DMS79 treated with DMSO at 0.1 percent for 48 hours (cell line): ENCODE results near the gene UBE3A.

Source experiments
- DNase-seq: peaks from one replicate; lab custom pipeline; 2025; lab: John Stamatoyannopoulos, UW

Gene UBE3A

DNA sequence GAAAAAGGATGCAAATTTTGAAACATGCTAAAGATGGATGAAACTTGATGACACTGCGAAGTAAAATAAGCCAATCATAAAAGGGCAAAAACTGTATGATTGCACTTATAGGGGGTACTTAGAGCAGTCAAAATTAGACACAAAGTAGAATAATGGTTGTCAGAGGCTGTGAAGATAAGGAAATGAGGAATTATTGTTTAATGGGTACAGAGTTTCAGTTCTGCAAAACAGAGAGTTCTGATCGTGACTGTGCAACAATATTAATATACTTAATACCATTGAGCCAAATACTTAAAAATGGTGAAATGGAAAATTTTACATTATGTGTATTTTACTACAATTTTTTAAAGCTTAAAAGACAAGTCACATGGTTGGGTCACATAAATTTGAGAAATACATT is 35.1 kb downstream of the UBE3A start:
- no peak for DNase-seq

DNA sequence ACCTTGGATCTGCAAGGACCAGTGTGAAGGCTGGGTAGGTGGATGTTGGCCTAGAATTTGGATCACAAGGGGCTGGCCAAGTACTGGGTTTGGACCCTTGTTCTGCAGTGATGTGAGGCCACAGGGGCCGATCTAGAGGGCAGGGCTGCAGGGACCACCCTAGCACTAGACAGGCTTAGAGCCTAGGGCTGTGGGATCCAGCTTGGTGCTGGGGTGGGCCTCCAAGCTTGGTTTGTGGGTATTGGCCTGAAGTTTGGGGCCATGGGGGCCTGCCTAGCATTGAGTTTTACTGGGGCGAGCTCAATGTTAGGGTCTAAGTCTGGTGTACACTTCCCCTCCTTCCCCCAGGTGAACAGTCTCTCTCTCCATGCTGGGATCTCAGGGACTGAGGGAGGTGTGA is 36.5 kb downstream of the UBE3A start:
- DNase-seq: no peak

DNA sequence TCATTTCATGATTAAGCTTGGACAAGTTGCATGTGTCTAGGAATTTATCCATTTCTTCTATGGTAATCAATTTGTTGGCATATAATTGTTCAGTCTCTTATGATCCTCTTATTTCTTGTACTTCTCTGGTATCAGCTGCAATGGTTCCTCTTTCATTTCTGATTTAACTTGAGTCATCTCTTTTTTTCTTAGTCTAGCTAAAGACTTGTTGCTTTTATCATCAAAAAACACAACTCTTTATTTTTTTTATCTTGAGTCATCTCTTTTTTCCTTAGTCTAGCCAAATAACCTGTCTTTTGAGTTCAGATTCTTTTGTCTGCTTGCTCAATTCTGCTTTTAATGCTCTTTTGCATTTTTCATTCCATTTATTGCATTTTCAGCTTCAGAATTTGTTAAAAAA is 37.3 kb downstream of the UBE3A start:
- DNase-seq: no peak

DNA sequence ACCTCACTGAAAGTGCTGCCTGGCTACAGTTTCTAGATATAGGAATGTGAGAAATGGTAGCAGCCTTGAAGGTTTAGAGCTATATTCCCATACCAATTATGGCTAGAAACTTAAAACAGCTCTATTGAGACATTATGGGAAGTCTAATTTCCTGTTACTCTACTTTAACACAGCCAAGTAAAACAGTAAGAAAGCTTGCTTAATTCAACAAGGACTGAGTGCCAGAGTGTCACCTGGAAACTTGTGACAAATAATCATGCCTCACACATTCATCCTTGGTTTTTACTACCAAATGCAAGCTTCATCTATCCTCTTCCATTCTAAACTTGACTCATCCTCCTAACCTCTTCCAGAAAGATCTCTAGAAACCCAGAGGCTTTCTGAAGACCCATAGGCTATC is 41.7 kb downstream of the UBE3A start:
- DNase-seq: no peak

DNA sequence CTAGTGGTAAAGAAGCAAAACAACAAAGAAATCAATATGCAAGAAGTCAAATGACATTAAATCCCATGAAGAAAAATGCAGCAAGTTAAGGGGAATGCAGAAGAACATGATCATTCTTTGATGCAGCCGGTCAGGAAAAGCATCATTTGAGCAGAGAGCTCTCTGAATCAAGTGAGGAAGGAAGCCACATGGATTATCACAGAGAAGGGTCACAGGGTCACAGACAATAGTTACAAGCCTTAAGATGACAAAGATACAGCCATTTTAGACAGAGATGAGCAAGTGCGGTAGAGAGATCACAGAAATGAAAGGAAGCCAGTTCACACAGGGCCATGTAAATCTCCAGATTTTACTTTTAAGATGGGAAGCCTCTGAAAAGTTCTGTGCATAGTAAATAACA is 43.9 kb downstream of the UBE3A start:
- DNase-seq: no peak

DNA sequence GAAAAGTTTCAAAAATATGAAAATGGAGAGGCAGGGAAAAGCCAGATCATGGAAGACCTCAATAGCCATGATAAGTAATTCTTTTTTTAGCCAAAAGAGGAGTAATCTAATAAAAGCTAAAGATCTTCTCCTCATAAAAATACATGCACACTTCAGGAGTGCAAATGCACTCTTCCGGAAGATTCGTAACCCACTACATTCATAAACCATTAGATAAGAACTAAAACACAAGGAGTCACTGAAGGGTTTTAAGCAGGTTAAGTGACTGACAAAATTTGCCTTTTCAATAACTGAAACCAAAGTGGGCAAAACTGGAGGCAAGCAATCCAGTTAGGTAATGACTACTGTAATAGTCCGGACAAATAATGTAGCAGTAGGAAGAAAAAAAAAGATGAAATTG is 46.0 kb downstream of the UBE3A start:
- DNase-seq: no peak

DNA sequence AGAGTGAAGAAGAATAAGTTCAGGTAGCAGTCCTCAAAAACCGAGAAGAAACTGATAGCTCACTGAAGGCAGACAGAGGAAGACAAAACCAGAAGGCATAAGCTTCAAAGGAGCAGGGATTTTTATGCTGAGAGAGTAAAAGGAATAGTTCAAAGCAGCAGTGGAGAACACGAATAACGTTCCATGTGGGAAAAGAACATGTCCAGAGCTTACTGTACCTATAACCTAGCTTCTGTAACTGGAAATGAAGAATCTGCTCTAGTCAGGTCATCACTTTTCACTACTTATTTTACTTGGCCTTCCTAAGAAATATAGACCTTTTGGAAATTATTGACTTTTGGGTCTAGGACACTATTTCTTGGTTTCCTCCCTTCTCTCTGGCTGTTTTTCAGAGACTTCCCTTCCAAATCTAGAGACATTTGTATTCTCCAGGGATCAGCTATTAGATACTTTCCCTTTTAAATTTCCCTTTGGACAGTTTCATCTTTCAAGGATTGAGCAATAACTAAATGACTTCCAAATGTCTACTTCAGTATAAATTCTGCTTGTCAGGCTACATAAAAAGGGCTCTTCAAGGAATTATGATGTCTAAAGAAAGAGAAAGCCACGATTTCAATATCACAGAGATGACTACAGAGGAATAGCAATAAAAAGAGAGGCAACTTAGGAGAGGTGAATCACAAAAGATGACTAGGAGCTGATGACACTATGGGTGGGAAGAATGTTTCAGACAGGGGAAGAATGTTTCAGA is 46.7 kb downstream of the UBE3A start:
- no peak for DNase-seq

DNA sequence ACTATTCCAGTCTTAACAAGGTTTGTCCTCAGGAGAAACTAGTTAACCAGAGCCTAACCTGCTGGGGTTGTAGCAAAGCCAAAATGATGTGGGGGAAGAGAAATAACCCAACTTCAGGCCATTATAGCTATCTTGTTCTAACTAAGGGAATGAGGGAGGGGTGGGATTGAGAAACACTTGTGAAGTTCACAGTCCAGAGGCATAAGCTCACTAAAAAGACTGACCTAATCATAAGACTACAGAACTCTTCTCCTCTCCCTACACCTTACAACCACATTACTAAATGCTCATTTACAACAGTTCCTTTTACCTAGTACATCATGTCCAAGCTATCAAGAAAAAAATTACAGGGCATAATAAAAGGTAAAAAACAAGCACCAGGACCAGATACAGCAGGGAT is 52.8 kb downstream of the UBE3A start:
- no peak for DNase-seq

DNA sequence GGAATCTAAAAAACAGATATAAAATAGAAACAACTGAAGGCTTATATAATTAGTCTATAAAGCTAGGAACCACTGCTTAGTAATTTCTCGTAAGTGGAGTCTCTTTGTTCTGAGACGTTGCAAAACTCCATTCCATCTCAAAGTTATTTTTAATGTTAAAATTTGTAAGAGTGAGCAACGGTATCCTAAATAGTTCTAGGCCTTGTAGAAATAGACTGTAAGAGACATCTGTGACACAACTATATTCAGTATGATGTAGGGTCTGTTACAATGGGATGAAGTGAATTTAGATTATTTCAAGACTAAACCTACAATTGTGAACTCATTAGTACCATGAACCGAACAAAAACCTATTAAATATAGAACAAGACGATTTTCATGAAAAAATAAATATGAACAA is 57.2 kb downstream of the UBE3A start:
- no peak for DNase-seq

DNA sequence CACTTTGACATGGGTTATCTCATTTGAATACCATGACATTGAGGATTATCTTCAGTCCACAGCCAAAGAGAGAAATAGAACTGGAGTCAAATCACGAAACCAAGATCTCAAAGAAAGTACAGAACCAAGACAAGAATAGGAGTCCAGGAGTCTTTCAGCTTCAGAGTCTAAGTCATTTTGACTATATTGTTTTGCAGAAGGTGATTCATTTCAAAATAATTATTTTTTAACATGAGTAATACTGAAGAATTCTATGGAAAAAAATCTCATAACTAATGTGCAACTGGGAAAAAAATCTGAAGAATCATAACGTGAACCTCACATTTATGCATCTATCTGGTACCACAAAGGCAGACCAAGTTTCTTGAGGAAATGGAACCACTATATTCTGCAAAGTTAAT is 60.3 kb downstream of the UBE3A start:
- no peak for DNase-seq

DNA sequence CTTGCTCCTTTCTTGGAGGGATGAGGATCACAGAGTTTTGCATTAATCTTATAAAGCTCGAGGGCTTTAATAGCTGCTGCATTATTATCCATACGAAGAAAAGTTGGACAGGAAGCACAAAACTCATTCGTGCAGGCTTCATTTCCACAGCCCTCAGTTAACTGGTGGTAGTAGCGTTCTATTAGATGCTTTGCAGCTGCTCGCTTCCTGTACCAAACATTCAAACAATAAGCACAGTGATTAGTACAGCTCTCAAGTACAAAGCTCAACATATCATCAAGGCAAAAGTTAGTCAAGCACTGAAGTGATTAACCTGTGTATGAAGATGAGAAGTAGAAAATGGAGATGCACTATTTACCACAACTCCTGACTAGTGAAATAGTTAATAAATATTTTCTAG is 63.3 kb downstream of the UBE3A start:
- no peak for DNase-seq

DNA sequence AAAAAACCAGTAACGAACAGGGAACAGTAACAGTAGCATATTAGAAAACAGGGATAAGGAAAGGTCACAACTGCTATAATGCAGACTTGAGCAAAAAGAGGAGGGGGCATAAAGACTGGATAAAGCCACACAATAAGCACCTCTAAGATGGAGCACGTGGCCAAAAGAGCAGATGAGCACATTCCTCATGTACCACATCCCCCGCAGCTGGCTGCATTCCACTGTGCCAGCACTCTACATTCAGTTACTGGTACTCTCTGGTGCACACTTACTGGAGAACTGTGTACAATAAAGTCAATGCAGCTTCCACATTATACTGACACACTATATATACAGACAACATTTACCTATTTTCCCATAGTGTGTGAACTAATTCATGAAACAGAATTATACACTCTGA is 64.7 kb downstream of the UBE3A start:
- DNase-seq: no peak

DNA sequence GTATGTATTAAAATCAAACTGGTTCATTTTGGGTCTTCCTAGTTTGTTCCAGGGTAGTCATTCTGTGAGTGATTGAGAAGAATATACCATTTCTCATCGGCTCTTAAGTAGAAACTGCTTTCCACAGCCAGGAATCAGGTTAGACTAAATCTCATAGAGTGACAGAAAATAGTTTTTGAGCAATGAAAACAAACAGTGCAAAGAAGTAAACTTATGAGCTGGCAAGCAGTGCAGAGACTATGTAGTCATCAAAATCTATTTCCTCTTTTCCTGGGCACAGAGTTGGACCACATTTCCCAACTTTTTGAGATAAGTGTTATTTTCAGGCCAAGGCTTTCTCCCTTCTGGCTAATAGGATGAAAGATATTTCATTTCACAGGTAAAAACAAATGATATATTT is 66.5 kb downstream of the UBE3A start:
- no peak for DNase-seq

DNA sequence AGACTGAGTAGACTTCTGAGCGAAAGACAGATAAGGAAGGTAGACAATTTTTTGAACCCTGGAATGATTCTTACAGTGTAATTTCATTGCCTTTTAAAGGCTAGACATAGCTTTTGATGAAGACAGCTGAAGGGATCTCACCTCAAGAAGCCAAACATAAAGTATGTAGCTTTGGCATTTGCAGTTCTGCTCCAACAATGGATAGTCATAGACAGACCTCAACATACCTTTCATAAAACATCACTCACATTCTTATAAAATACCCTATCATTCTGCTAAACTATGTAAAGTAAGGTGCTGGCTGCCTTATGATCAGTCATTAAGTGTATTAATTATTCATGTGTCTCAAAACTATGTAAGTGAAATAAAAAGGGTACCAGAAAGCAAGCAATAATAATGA is 70.0 kb downstream of the UBE3A start:
- no peak for DNase-seq

DNA sequence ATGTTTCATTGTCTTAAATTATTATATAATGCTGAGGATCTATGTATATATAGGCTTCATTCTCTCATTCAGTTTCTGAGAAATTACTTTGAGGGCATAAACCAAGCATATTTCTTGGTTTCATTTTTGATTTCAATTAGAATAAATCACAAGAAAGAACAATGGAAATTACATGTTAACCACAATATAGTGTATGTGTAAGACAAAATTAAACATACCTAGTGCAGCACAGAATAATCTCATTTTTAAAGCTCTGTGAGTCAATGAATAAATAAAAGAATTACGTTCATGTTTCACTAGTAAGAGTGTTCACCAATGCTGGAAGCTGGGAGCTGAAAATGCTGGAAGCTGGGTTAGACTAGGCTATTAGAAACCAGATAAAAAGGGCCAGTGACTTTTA is 72.8 kb downstream of the UBE3A start:
- DNase-seq: no peak

DNA sequence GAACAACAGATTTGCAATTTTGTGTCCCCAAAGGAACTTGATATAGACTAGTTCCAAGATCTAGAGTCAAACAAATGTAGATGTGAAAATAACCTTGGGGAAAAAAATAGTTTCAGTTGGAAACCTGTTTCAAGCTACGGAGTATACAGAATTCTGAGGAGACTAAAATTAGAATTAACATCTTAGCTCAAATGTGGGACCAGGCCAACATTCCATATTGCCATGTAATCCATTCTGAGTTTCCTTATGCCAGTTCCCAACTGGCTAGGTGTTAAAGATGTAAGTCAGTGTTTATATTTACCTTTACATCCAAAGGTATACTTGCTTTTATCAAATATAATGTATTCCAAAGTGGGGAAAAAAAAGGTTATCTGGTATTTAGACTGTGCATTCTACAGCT is 76.3 kb downstream of the UBE3A start:
- DNase-seq: no peak

DNA sequence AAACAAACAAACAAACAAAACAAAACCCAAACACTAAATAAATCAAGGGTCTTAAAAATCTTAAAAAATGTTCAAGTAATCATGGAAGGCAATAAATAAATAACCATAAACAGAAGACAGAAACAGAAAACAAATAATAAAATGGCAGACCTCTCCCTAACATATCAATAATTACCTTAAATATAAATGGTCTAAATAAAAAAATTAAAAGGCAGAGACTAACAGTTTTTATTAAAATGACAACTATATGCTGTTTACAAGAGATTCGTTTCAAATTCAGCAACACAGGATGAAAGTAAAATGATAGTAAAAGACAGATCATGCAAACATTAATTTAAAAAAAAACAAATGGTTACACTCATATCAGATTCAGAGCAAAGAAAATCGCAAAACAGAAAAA is 91.1 kb downstream of the UBE3A start:
- no peak for DNase-seq

DNA sequence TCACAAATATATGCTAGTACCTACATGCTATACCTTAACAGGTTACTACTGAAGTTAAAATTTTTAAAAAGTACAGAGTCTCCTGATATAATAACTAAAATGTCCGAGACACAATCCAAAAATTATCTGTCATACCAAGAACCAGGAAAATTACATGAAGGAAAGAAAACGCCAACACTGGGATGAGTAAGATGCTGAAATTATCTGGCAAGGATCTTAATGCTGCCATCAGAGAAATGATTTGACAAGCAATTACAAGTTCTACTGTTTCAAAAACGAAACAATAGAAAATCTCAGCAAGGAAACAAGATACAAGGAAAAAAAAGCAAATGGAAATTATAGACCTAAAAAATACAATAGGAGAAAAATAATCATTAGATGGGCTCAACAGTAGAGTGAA is 92.5 kb downstream of the UBE3A start:
- DNase-seq: no peak

DNA sequence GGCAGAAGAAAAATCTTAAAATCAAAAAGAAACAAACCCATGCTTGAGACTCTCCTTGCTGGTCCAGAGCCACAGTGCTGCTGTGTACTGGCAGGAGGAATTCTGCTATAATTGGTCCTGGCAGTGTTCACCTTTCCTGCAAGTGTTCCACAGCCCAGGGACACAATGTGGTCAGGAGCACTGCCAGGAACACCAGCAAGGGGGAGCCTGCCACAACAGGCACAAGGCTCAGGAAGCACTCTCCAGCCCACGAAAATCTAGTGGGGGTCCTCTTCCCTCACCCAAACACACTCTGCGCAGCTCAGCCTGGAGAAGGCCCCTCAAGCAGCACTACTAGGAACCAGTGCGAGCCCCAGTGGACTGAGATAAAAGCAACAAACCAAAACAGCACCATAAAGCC is 92.9 kb downstream of the UBE3A start:
- no peak for DNase-seq

DNA sequence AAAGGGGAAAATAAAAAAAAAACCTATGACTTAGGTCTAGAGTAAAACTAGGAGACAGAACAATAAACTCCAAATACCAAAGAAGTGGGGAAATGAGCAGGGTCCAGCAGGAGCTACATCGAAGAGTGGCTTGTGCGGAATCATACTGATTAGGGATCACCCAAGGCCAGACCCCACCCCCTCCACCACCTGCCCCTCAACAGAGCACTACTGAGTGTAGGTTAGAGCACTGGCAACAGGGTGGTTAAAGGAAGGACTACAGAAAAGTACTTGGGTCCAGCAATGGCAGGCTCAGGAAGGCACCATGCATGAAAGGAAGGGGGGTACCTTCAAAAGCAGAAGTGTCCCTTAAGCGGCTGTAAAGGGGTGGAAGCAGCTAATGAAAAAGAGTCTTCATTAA is 96.2 kb downstream of the UBE3A start:
- no peak for DNase-seq

DNA sequence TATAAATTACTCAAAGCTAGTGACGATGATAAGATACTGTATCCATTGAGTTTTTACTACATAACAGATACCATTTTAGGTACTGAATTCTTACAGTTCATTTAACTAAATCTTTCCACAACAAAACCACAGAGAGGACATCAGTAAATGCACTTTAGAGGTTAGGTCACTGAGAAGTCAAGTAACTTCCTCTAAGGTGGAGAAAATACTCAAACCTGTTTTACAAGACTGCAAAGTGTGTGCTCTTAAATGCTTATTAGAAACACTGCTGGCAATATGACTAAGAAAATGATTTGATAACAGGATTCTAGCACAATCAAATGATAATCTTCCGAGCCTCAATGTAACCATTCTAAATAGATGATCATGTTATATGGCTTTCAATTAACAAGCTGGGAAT is 99.4 kb downstream of the UBE3A start:
- DNase-seq: no peak

DNA sequence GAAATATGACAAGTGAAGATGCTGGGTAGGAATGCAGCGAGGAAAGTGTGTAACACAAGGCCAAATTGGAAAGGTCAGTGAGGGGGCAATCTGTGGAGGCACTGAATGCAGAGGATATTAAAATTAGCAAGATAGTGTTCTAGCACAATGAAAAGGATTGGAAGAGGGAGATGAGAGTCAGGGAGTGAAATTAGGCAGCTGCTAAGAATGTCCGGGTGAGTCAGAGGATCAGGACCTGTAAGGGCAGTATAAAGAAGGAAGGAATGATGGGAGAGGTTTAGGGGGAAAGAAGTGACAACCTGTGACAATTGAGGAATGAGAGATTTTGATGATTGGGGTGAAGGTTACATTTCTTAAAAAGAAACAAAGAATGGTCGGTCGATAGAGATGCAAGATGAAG is 103.5 kb downstream of the UBE3A start:
- no peak for DNase-seq

DNA sequence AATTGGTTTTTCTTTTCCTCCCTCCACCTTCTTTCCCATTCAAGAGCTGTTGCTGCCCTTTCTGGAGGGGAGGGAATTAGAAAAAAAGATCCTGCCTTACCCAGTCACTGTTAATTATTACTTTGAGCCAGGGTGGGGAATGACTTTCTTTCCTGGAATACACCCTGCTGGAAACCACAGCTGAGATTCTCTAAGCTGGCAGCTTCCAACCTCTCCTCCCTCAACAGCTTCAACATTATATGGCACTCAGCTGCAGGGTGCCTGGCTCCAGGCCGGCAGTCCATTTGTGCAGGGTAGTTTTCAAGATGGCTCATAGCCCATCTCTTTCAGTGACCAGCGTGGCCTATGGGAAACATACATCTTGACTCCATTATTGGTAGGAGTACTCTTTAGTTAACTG is 105.8 kb downstream of the UBE3A start:
- no peak for DNase-seq

DNA sequence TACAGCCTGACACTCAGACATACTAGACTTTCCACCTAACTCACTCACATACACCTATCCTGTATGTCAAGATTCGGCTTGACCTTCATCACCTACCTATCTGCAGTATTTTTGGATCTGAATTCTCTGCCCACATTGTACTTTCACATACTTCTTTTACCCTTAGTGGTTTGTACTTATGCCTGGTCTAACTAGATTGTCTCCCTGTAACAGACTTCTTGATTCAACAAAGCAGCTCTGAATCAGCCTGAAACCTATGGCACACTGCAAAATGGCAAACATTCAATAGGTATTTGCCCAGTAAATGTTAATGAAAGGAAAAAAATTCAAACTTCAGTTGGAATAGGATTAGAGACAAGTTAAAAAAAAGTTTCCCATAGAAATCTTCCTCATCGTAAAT is 106.5 kb downstream of the UBE3A start:
- no peak for DNase-seq

DNA sequence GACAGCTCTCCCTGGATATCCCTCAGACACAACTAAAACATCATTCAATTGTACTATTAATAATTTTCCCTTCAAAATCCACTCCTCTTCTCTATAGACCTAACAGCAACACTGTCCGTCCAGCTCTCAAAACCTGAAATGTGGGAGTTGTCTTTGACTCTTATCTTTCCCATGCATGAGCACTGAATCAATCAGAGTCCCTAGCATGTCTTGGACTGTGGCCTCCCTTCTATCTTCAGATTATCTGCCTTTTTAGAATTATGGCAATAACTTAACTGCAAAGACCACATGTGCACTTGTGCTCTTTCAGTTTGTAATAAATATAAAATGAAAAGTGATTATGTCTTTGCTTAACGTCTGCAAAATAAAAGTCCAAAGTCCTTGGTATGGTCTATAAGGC is 107.0 kb downstream of the UBE3A start:
- DNase-seq: no peak
